H1 (cell line): ENCODE measurements around the gene TRMT44. TPM values are rescaled to one million over a fixed set of nuclear protein-coding genes. Genes with fewer than 3 reads are reported as not detected.
"Not testable (repeated sequence)": the region's sequence is repeated elsewhere in the genome, so short reads cannot be mapped to it uniquely, and the experiment has no call there.

Experiments
- CTCF ChIA-PET: fragments of 300-600 bp; sonication (Branson Sonifier 250); formaldehyde crosslinking; loops from one replicate; lab custom pipeline; 2021; ENCODE audit not compliant: partially characterized antibody; lab: Charles Lee
- POLR2A ChIA-PET: fragments of 300-600 bp; sonication (Branson Sonifier 250); formaldehyde crosslinking; loops from one replicate; lab custom pipeline; 2021; ENCODE audit warnings: inconsistent platforms; ENCODE audit not compliant: partially characterized antibody; lab: Charles Lee
- DNase-seq, 2 experiments: peaks; one replicate each; pipeline versions ENCODE4 v3.0.0 to v3.0.0-alpha.2; 2010 to 2022; ENCODE audit warnings: low spot score in 2 of 2, low read depth in 1 of 2, mixed read lengths in 1 of 2
- FAIRE-seq: peaks from 2 replicates; lab custom pipeline; 2011; peaks lifted over from hg19 to GRCh38; lab: Jason Lieb, UNC
- H2AFZ ChIP-seq: 2 replicates; pipeline ENCODE4 v1.8.1; 2012; ENCODE audit warnings: low read length, inconsistent platforms
- H2AK5ac ChIP-seq: 2 replicates; pipeline ENCODE4 v1.6.1; 2013; ENCODE audit warnings: low read depth, low read length
- H2BK120ac ChIP-seq: replicated peaks from 2 replicates; pipeline ENCODE3; 2013; ENCODE audit warnings: low read depth, low read length, inconsistent platforms
- H2BK12ac ChIP-seq: 2 replicates; pipeline ENCODE4 v1.6.1; 2013; ENCODE audit warnings: low read depth, low read length
- H2BK15ac ChIP-seq: 2 replicates; pipeline ENCODE4 v1.6.1; 2013; ENCODE audit warnings: low read length
- H2BK20ac ChIP-seq: 2 replicates; pipeline ENCODE4 v1.6.1; 2013; ENCODE audit warnings: low read length
- H2BK5ac ChIP-seq: 2 replicates; pipeline ENCODE4 v1.6.1; 2013; ENCODE audit warnings: low read depth, low read length
- H3K14ac ChIP-seq: 2 replicates; pipeline ENCODE4 v1.6.1; 2013; ENCODE audit warnings: inconsistent platforms; ENCODE audit not compliant: insufficient read length
- H3K18ac ChIP-seq: 2 replicates; pipeline ENCODE4 v1.6.1; 2013; ENCODE audit warnings: low read length; ENCODE audit errors: extremely low read depth
- H3K23ac ChIP-seq: 2 replicates; pipeline ENCODE4 v1.6.1; 2013; ENCODE audit warnings: inconsistent platforms; ENCODE audit not compliant: insufficient read length
- H3K23me2 ChIP-seq: 2 replicates; pipeline ENCODE4 v1.6.1; 2013; ENCODE audit warnings: low read depth, low read length
- H3K27ac ChIP-seq: 2 replicates; pipeline ENCODE4 v1.6.1; 2011; ENCODE audit warnings: low read depth, low read length, inconsistent platforms
- H3K27me3 ChIP-seq, 4 experiments: replicated peaks in 1 of 4; 1 replicate in 1 of 4; 2 replicates in 3 of 4; pipeline versions ENCODE4 v1.6.1 to v1.8.1; 2011 to 2013; ENCODE audit warnings: low read length in 3 of 4, mild to moderate bottlenecking in 3 of 4, inconsistent platforms in 2 of 4, mixed read lengths in 2 of 4, moderate library complexity in 1 of 4; ENCODE audit not compliant: control insufficient read depth in 3 of 4, insufficient read depth in 3 of 4; ENCODE audit errors: extremely low read depth in 1 of 4
- H3K36me3 ChIP-seq, 4 experiments: 2 replicates each; pipeline versions ENCODE4 v1.6.1 to v1.8.1; 2011 to 2013; ENCODE audit warnings: mild to moderate bottlenecking in 4 of 4, low read length in 3 of 4, moderate library complexity in 2 of 4, control low read depth in 1 of 4, inconsistent platforms in 1 of 4; ENCODE audit not compliant: insufficient read depth in 4 of 4, control insufficient read depth in 2 of 4
- H3K4ac ChIP-seq: replicated peaks from 2 replicates; pipeline ENCODE3; 2013; ENCODE audit warnings: low read length, low read depth, mixed read lengths, inconsistent platforms; ENCODE audit not compliant: insufficient read length
- H3K4me1 ChIP-seq, 4 experiments: replicated peaks in 1 of 4; 1 replicate in 1 of 4; 2 replicates in 3 of 4; pipeline versions ENCODE4 v1.6.1 to v1.8.1; 2011 to 2013; ENCODE audit warnings: low read length in 3 of 4, inconsistent platforms in 2 of 4, mixed read lengths in 1 of 4; ENCODE audit not compliant: insufficient read depth in 4 of 4, control insufficient read depth in 3 of 4
- H3K4me2 ChIP-seq, 2 experiments: 2 replicates each; pipeline versions ENCODE4 v1.6.1 to v1.8.1; 2011 to 2013; ENCODE audit warnings: low read depth in 2 of 2, low read length in 2 of 2, control low read depth in 1 of 2, inconsistent platforms in 1 of 2, mild to moderate bottlenecking in 1 of 2; ENCODE audit not compliant: insufficient read depth in 1 of 2
- H3K4me3 ChIP-seq, 4 experiments: fragments of 200-600, 300-600 bp in 1 of 4; sonication (generic), shearing (Covaris generic), sonication (Bioruptor Twin) in 1 of 4; 2 replicates each; pipeline versions ENCODE4 v1.5.1 to v1.8.1; 2011 to 2016; ENCODE audit warnings: low read length in 4 of 4, low read depth in 3 of 4, control low read depth in 2 of 4, inconsistent platforms in 2 of 4, mild to moderate bottlenecking in 2 of 4, mixed read lengths in 1 of 4, moderate library complexity in 1 of 4; ENCODE audit not compliant: insufficient read depth in 2 of 4; ENCODE audit errors: extremely low read depth in 1 of 4
- H3K56ac ChIP-seq: replicated peaks from 2 replicates; pipeline ENCODE3; 2013; ENCODE audit warnings: low read depth, mild to moderate bottlenecking, mixed read lengths, low read length, inconsistent platforms; ENCODE audit not compliant: insufficient read length
- H3K79me1 ChIP-seq: 2 replicates; pipeline ENCODE4 v1.6.1; 2013; ENCODE audit warnings: low read depth, low read length, control low read depth
- H3K79me2 ChIP-seq, 2 experiments: 2 replicates each; pipeline versions ENCODE4 v1.6.1 to v1.8.1; 2012 to 2013; ENCODE audit warnings: low read length in 2 of 2, mild to moderate bottlenecking in 2 of 2, inconsistent platforms in 1 of 2; ENCODE audit not compliant: insufficient read depth in 2 of 2, control insufficient read depth in 1 of 2
- H3K9ac ChIP-seq, 4 experiments: replicated peaks in 1 of 4; 1 replicate in 1 of 4; 2 replicates in 3 of 4; pipeline versions ENCODE4 v1.6.1 to v1.8.1; 2011 to 2013; ENCODE audit warnings: low read depth in 3 of 4, low read length in 3 of 4, control low read depth in 2 of 4, mild to moderate bottlenecking in 2 of 4, moderate library complexity in 2 of 4, inconsistent platforms in 1 of 4; ENCODE audit errors: extremely low read depth in 1 of 4
- H3K9me3 ChIP-seq, 2 experiments: 2 replicates each; pipeline versions ENCODE4 v1.6.1 to v1.8.1; 2012 to 2013; ENCODE audit warnings: mild to moderate bottlenecking in 2 of 2, moderate library complexity in 2 of 2, control low read depth in 1 of 2, inconsistent platforms in 1 of 2, low read depth in 1 of 2, low read length in 1 of 2, mixed read lengths in 1 of 2; ENCODE audit not compliant: insufficient read depth in 2 of 2
- H4K20me1 ChIP-seq, 2 experiments: replicated peaks in 1 of 2; 2 replicates each; pipeline versions ENCODE3 to v1.8.1; 2011 to 2013; ENCODE audit warnings: inconsistent platforms in 2 of 2, low read length in 2 of 2, mild to moderate bottlenecking in 1 of 2; ENCODE audit not compliant: insufficient read depth in 2 of 2, control insufficient read depth in 1 of 2
- H4K5ac ChIP-seq: 2 replicates; pipeline ENCODE4 v1.6.1; 2013; ENCODE audit warnings: low read length, low read depth, mixed read lengths, inconsistent platforms; ENCODE audit not compliant: insufficient read length
- H4K8ac ChIP-seq: 2 replicates; pipeline ENCODE4 v1.8.0; 2013; ENCODE audit warnings: mild to moderate bottlenecking, moderate library complexity, low read length, inconsistent platforms; ENCODE audit not compliant: insufficient read depth; ENCODE audit errors: extremely low read depth
- H4K91ac ChIP-seq: replicated peaks from 2 replicates; pipeline ENCODE3; 2013; ENCODE audit warnings: low read length, mixed read lengths, inconsistent platforms; ENCODE audit not compliant: insufficient read length
- WGBS, 2 experiments: shearing (Covaris generic) in 1 of 2; methylation state at CpG; one replicate each; pipeline versions ENCODE4 v1.1.6 to v1.1.7; 2013 to 2015; ENCODE audit warnings: low lambda C conversion rate in 2 of 2, mixed read lengths in 2 of 2, inconsistent platforms in 1 of 2, low coverage in 1 of 2, missing lambda C conversion rate in 1 of 2; ENCODE audit not compliant: insufficient replicate concordance in 2 of 2, insufficient coverage in 1 of 2, insufficient read length in 1 of 2; ENCODE audit errors: extremely low coverage in 1 of 2, missing lambda C conversion rate in 1 of 2; 5-methylcytosine and 5-hydroxymethylcytosine counted together
- polyA plus RNA-seq, 7 experiments: library from polyadenylated mRNA; depleted of rRNA in 3 of 7; stranded (reverse) in 5 of 7; unstranded in 2 of 7; fragments of >200 nt in 5 of 7; fragments of 200-250 nt in 2 of 7; gene quantifications; 1 replicate in 5 of 7; 2 replicates in 1 of 7; 4 replicates in 1 of 7; pipeline versions ENCODE4 v1.2.1 to v1.2.3, GENCODE V29; 2011 to 2013; ENCODE audit warnings: missing spikeins in 2 of 7, mixed read lengths in 2 of 7
- total RNA-seq: library from RNA; stranded (reverse); fragmentation: NEBNext Ultra II Directional; extraction: Animal tissue kit (Norgen Biotek cat#: 25700); gene quantifications from 2 replicates; pipeline ENCODE4 v1.2.1, GENCODE V29; 2021

The TRMT44 gene
- total and polyA plus RNA-seq, 2 of the 8 experiments (the other 6 are each of a cell fraction or from before 2014, with no cell fraction given): 8.6 to 23.9 TPM

GRCh38 chr4:8491478-8491877 is 50.9 kb downstream of the TRMT44 start:
- H4K20me1 ChIP-seq, FAIRE-seq, H2AK5ac ChIP-seq, H3K18ac ChIP-seq, H4K8ac ChIP-seq, H2BK120ac ChIP-seq, H3K4me2 ChIP-seq, H3K36me3 ChIP-seq, H3K79me2 ChIP-seq, H3K79me1 ChIP-seq, H3K56ac ChIP-seq, H3K9ac ChIP-seq, H3K4ac ChIP-seq, H3K27me3 ChIP-seq, H4K91ac ChIP-seq, H3K27ac ChIP-seq, H3K4me3 ChIP-seq, H2BK15ac ChIP-seq, H2AFZ ChIP-seq, H4K5ac ChIP-seq, H2BK5ac ChIP-seq, H3K23me2 ChIP-seq, H3K14ac ChIP-seq, DNase-seq, H2BK12ac ChIP-seq, H2BK20ac ChIP-seq, H3K23ac ChIP-seq: not testable (repeated sequence)
- peaks cover 9 to 11% of the 10 kb centered on the region in 2 experiments; a peak in 3 of 4 replicates for H3K9me3 ChIP-seq
- 88% methylated on average over 12 of the region's 23 CpGs; no CpG with 5 or more reads in 1 of the 2 experiments for WGBS, 2 experiments
- CTCF ChIA-PET: interaction anchor here (1.1 to 4.5 kb wide), 8 partner anchors 9 to 125 kb away, joined by 3 to 22 read pairs (median 4); partner anchors contain the start of gene CPZ
- POLR2A ChIA-PET: interaction anchor here (0.7 kb wide), 1 partner anchor 356 kb away, joined by 3 read pairs; no protein-coding TSS in a partner anchor
- H3K4me1 ChIP-seq: peaks cover 0 to 13% (median 4%) of the 10 kb centered on the region in 4 experiments; a peak in 6 of 7 replicates
